Sciatic nerve (tissue), 2 donors: Measurements from ENCODE around the gene ABCC2. TPM values are rescaled to one million over a fixed set of nuclear protein-coding genes. Genes with fewer than 3 reads are reported as not detected.
"Not testable (repeated sequence)": the region's sequence is repeated elsewhere in the genome, so short reads cannot be mapped to it uniquely, and the experiment has no call there.

Source experiments
- ATAC-seq: fragments of 200-7000 bp; cut with Tn5 transposase; one replicate; pipeline ENCODE4 v1.9.1; 2020; ENCODE audit warnings: mild to moderate bottlenecking, moderate library complexity
- DNase-seq: peaks from one replicate; pipeline ENCODE4 v3.0.0-alpha.2; 2020; ENCODE audit warnings: low spot score
- intact Hi-C: fragments of 100-400 bp; cut with DNase I; formaldehyde crosslinking; loops from one replicate; pipeline ENCODE4 v1.14.2; 2022
- total RNA-seq: library from RNA; stranded (reverse); fragmentation: NEBNext Ultra II Directional; extraction: Animal tissue kit (Norgen Biotek cat#: 25700); gene quantifications from one replicate; pipeline ENCODE4 v1.2.1, GENCODE V29; 2021
- donor health status: DM: no; HTN: no; CAD: no.
- donor health status: DM: no; HTN: no; CAD: no.

The ABCC2 gene
- total RNA-seq, 1 donor from 2014 or later: 10.4 TPM

DNA sequence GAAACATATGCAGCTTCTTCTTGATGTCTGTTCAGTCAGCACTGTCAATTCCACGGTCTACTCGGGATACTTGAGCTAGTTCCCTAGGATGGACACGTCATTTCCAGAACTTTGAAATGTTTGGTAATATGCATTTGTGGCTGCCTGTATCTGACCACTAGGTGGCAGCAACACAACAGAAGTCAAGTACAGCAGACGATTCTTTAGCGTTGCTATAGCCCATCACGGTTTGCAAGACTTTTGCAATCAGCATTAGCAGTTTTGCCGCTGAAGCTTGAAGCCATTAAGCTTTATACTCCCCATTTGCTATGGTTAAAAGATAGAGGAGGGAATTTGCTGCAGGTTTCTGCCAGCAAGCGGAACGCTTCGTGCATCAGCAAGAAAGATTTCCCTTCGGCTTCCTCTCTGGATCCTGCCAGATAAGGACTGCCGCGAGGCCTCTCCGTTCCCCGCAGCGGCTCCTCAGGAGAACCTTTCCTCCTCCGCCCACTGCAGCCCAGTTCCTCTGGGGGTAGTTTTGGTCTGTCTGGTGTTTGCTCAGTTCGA is 63.5 kb downstream of the ABCC2 start:
- DNase-seq (peak; percentile 87), ATAC-seq (peak; percentile 94)
- intact Hi-C loops: loop anchor here (5.0 kb wide), 1 partner anchor 201 kb away; no protein-coding TSS in a partner anchor

DNA sequence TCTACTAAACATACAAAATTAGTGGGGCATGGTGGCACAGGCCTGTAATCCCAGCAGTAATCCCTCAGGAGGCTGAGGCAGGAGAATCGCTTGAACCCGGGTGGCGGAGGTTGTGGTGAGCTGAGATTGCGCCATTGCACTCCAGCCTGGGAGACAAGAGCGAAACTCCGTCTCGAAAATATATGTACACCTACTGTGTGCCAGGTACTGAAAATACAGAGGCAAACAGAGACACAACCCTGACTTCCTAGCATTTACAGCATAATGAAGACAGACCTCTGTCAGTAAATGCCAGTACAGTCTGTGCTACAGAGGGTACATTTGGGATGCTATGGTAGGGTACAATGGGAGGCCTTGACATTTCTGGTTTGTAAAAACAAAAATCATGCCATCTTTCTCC is 66.6 kb downstream of the ABCC2 start:
- no peak for DNase-seq
- intact Hi-C loops: loop anchor here (5.0 kb wide), 1 partner anchor 198 kb away; no protein-coding TSS in a partner anchor
- ATAC-seq: no peak

DNA sequence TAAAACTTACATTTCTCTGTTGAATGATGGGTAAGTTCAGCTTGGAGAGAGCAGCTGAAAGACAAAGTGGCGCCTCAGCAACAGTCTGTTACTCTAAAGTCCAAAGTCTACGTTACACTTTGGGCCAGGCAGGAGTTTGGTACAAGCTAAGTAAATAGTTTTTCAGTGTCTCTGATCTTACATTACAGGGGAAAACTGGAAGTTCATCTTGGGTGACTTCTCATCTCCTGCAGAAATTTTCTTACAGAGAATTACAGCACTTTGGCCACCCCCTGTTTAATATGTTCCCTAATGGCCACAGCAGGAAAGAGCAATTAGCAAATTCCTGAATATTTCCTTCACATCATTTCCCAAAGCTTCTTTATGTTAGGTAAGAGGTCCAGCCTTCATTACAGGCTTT is 67.1 kb downstream of the ABCC2 start:
- intact Hi-C loops: loop anchor here (5.0 kb wide), 1 partner anchor 198 kb away; no protein-coding TSS in a partner anchor
- no peak for ATAC-seq

DNA sequence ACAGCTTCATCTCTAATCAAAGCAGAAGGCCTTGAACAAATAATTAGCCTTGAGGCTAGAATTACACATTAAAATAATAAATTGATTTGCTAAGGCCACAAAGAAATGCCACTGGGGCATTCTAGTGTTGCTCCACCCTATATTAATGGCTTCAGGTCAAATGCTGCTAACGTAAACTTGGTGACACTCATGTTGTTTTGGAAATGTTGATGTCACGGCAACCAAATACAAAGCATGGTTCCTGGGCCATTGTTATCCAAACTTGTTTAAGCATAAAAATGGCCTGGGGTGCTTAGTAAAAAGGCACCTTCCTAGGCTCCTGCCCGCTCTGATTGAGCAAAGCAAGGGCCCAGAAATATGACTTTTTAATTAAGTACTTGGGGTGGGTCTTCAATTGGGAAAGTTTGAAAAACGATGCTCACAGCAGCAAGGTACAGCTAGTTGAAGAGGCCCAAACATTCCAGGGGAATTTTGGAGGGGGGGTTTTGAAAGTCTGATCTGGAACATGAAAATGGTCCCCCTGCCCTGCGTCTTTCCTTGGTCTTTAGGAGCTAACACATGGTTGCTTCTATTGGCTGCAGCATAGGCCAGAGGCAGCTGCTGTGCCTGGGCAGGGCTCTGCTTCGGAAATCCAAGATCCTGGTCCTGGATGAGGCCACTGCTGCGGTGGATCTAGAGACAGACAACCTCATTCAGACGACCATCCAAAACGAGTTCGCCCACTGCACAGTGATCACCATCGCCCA is 67.8 kb downstream of the ABCC2 start:
- intact Hi-C loops: no loop called here
- DNase-seq (no peak), ATAC-seq (no peak)

More for the DNA sequence above, 67.1 kb downstream of the ABCC2 start:
- no peak for DNase-seq

DNA sequence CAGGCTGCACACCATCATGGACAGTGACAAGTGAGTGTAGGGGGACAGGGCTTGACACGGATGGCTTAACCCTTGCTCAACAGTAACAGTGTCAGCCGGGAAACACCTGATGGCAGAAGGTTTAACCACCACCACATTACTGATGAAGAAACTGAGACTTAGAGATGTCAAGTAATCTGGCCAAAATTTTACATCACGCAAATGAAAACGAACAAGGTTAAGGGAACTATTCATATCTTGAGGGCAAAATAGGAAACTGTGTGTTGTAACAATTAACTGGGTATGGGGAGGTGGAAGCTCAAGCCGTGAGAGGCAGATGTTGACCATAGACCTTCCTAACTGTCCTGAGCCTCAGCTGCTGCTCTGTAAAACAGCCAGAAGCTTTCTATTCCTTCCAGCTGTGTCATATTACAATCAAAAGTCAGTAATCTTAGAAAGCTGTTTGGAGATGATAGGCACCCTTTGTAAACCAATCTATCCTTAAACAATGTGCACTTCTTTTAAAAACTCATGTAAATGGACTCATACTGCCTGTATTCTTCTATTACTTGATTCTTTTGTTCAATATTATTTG is 68.4 kb downstream of the ABCC2 start:
- DNase-seq: no peak
- intact Hi-C loops: no loop called here
- ATAC-seq: no peak

DNA sequence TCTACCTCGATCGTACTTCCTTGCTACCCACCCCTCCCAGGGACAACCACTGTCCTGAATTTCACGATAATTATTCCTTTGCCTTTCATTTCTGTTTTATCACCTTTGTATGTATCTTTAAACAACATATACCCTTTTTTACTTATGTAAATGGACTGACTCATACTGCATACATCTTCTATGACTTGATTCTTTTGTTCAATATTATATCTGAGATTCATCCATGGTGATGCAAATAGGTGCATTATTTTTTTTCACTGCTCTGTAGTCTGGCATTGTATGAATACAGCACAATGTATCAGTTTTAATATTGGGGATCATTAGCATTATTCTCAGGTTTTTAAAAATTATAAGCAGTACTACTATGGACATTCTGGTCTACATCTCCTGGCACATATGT is 69.4 kb downstream of the ABCC2 start:
- DNase-seq: no peak
- intact Hi-C loops: no loop called here
- no peak for ATAC-seq

DNA sequence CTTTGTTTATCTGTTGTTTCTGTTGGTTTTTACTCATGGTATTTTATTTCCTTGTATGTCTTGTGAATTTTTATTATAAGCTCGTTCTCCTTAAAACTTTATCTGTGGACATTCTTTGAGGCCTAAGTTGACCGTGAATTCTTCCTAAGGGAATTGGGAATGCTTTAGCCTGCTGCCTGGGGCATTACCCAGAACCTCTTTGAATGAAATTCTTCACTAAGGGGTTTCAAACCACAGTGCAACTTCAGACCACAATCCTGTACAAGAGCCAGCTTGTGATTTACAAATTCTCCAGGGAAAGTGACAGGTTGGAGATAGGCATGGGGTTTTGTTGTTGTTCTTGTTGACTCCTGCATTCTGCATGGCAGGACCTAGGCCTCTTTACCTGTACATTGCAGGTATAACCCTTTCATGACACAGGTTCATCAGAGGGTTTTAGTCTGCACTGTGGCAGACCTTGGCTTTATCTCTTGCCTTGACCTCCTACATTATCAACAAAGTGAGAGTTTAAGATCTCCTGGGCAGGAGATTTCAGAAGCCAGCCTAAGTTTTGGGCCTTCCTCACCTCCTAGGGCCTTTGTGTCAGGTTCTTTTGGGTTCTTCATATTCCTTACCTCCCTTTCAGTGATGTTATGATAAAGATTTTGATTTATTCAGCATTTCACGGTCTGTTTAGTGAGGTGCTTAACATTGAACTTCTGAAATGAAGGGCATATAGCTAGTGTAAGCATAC is 70.2 kb downstream of the ABCC2 start:
- intact Hi-C loops: no loop called here
- DNase-seq (no peak), ATAC-seq (no peak)

DNA sequence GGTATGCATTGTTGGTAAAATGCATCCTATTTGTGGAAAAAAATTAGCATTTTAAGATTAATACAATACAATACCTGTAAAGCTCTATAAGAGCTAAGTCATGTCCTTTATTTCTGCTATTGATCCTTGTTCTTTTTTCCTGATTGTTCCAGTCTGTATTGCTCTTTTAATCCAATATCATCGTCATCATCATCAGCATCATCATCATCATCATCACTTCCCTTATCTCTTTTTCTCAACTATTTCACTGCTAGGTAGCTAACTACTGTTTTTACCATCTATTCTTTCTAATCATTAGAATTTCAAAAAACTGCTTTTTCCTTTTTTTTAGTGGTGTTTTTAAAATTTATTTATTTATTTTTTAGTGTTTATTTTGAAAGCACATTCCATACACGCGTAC is 71.2 kb downstream of the ABCC2 start:
- intact Hi-C loops: no loop called here
- ATAC-seq (no peak), DNase-seq (no peak)

DNA sequence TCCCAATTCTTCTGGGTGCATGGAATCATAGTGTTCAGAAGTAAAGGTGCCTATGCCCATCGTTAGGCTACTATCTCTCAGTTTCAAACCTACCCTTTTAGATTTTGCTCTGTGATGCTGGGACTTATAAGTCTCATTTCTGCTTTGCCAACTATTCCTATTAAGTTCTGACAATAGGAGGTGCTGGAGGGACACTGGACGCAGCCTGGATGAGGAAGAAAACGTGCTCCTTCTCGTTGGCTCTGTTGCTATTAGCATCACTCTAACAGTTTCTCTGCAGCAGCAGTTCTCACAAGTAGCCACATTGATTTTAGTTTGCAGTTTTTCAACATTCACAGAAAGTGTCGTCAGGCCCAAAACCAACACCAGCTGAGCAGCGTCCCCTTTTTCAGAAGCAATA is 72.4 kb downstream of the ABCC2 start:
- no peak for DNase-seq
- intact Hi-C loops: no loop called here

DNA sequence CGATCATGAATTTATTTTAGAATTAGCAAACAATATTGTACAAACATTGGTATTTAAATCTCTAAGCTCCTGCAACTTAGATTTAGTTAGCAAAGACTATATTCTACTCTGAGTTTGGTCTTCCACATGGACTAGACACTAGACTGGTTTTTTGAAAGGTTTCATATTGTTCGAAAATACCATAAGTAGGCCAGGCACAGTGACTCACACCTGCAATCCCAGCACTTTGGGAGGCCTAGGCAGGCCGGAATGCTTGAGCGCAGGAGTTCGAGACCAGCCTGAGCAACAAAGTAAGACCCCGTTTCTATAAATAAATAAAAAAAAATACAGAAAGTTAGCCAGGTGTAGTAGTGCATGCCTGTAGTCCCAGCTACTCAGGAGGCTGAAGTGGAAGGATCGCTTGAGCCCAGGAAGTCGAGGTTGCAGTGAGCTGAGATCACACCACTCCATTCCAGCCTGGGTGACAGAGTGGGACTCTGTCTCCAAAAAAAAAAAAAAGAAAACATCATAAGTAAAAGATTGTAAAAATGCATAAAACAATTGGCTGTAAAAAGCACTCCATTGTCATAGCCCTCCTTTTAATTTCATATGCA is 73.1 kb downstream of the ABCC2 start:
- DNase-seq (no peak), ATAC-seq (no peak)
- intact Hi-C loops: no loop called here

More for the DNA sequence above, 72.4 kb downstream of the ABCC2 start:
- ATAC-seq: peak; percentile 85

DNA sequence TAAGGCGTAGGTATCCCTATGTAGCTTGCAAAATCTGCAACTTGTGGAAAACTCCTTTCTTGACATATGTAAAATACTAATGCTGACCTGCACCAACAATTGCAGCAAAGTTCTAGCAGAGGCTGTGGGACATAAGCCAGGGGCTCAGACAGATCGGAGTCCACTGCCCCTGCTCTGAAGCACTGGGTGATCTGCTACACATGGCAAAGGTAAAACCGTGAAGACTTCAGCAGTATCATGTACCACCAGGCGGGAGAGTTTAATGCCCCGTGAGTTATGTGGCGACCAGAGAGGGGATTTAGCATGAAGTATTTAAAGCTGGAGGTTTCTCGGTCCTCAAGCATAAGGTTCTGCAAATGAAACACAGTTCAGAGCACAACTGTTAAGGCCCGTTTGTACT is 76.4 kb downstream of the ABCC2 start:
- ATAC-seq (no peak), DNase-seq (no peak)
- intact Hi-C loops: no loop called here

DNA sequence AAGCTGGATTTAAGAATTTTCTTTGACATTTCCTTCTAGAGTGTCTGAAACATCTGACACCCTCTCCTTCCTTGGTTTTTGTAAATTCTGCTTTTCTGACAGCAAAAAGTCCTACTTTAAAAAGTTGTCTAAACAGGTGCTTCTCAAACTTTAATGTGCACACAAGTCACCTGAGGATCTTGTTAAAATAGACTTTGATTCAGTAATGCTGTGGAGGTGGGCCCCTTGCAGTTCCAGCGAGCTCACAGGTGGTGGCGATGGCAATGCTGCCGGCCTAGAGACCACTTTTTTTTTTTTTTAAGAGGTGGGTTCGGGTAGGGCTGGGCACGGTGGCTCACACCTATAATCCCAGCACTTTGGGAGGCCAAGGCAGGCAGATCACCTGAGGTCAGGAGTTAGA is 77.1 kb downstream of the ABCC2 start:
- ATAC-seq: no peak
- intact Hi-C loops: no loop called here
- DNase-seq: no peak

DNA sequence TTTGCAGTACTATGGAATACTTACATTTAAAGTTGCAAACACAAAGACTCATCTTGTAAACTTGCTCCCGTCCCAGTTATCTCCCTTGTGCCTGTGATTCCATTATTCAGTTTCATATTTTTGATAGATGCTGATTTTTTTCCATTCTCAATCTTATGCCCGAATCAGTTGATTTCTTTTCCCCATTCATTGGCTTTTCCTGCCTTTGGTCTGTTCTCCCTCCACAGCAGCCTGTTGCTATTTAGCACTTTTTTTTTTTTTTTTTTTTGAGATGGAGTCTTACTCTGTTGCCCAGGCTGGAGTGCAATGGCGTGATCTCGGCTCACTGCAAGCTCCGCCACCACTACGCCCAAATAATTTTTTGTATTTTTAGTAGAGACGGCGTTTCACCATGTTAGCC is 78.0 kb downstream of the ABCC2 start:
- DNase-seq: no peak
- no peak for ATAC-seq
- intact Hi-C loops: no loop called here

DNA sequence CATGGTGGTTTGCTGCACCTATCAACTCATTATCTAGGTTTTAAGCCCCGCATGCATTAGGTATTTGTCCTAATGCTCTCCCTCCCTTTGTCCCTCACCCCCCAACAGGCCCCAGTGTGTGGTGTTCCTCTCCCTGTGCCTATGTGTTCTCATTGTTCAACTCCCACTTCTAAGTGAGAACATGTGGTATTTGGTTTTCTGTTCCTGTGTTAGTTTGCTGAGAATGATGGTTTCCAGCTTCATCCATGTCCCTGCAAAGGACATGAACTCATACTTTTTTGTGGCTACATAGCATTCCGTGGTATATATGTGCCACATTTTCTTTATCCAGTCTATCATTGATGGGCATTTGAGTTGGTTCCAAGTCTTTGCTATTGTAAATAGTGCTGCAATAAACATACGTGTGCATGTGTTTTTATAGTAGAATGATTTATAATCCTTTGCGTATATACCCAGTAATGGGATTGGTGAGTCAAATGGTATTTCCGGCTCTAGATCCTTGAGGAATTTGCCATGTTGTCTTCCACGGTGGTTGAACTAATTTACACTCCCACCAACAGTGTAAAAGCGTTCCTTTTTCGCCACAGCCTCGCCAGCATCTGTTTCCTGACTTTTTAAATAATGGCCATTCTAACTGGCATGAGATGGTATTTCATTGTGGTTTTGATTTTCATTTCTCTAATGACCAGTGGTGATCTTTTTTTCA is 81.2 kb downstream of the ABCC2 start:
- intact Hi-C loops, ATAC-seq, DNase-seq: not testable (repeated sequence)

DNA sequence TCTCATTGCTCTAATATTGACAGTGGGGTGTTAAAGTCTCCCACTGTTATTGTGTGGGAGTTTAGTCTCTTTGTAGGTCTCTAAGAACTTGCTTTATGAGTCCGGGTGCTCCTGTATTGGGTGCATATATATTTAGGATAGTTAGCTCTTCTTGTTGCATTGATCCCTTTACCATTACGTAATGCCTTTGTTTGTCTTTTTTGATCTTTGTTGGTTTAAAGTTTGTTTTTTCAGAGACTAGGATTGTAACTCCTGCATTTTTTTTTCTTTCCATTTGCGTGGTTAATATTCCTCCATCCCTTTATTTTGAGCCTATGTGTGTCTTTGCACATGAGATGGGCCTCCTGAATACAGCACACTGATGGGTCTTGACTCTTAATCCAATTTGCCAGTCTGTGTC is 84.8 kb downstream of the ABCC2 start:
- DNase-seq, intact Hi-C loops, ATAC-seq: not testable (repeated sequence)

DNA sequence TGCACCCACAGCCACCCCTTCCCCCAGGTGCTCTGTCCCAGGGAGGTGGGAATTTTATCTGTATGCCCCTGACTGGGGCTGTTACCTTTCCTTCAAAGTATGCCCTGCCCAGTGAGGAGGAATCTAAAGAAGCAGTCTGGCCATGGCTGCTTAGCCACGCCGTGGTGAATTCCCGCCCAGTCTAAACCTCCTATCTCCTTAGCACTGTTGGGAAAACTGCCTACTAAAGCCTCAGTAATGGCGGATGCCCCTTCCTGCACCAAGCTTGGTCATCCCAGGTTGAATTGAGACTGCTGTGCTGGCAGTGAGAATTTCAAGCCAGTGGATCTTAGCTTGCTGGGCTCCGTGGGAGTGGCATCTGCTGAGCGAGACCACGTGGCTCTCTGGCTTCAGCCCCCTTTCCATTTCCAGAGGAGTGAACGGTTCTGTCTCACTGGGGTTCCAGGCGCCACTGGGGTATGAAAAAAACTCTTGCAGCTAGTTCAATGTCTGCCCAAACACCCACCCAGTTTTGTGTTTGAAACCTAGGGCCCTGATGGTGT is 87.2 kb downstream of the ABCC2 start:
- ATAC-seq (no peak), DNase-seq (no peak)
- intact Hi-C loops: no loop called here

DNA sequence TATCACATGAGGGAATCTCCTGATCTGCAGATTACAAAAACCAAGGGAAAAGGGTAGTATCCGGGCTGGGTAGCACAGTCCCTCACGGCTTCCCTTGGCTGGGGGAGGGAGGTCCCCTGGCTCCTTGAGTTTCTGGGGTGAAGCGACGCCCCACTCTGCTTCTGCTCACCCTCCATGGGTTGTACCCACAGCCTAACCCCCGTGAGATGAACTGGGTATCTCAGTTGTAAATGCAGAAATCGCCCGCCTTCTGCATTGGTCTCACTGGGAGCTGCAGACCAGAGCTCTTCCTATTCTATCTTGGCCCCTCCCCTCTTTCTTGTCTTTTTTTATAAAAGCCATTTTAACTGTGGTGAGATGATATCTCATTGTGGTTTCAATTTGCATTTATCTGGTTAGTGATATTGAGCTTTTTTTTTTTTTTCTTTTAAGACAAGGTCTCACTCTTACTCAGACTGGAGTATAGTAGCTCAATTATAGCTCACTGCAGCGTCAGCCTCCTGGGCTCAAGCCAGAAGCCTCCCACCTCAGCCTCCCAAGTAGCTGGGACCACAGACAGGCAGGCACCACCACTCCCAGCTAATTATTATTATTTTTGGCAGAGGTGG is 87.8 kb downstream of the ABCC2 start:
- no peak for ATAC-seq
- no peak for DNase-seq
- intact Hi-C loops: no loop called here
